Measurements from ENCODE around the gene TMX1.

DNA sequence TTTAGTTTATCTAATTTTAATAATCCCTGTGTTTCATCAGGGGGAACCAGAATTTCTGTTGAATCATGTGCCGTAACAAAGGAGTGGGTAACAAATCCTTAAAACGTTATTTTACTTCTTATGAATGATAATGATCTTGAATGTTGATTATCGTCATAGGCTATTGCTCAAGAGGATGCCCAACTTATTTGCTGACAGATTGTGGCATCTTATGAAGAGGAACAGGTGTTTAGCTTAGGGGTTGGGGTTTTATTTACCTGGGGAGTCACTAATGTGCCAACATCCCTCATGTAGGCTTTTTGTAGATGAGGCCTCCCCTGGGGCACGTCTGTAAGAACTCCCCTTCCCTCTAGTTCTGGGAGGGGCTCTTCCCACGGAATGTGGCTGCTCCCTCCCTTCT lies 32.4 kb upstream of the TMX1 start:
- TF ChIP-seq, protein P1, sequence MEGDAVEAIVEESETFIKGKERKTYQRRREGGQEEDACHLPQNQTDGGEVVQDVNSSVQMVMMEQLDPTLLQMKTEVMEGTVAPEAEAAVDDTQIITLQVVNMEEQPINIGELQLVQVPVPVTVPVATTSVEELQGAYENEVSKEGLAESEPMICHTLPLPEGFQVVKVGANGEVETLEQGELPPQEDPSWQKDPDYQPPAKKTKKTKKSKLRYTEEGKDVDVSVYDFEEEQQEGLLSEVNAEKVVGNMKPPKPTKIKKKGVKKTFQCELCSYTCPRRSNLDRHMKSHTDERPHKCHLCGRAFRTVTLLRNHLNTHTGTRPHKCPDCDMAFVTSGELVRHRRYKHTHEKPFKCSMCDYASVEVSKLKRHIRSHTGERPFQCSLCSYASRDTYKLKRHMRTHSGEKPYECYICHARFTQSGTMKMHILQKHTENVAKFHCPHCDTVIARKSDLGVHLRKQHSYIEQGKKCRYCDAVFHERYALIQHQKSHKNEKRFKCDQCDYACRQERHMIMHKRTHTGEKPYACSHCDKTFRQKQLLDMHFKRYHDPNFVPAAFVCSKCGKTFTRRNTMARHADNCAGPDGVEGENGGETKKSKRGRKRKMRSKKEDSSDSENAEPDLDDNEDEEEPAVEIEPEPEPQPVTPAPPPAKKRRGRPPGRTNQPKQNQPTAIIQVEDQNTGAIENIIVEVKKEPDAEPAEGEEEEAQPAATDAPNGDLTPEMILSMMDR (IDR thresholded peaks at IDR 0.05 in 2 of 3, conservative IDR thresholded peaks at IDR 0.05 in 1 of 3; ENCODE audit: borderline replicate concordance in 1 of 3, insufficient read depth in 1 of 3, low read depth in 2 of 3, low read length in 2 of 3) = no peak
- TF ChIP-seq POLR2AphosphoS5 (IDR thresholded peaks at IDR 0.05; ENCODE audit: low read depth, low read length) = no peak
- TF ChIP-seq RAD21 (IDR thresholded peaks at IDR 0.05; ENCODE audit: low read depth) = no peak
- TF ChIP-seq CBX3 (IDR thresholded peaks at IDR 0.05; ENCODE audit: low read depth) = no peak
- TF ChIP-seq, protein P2, sequence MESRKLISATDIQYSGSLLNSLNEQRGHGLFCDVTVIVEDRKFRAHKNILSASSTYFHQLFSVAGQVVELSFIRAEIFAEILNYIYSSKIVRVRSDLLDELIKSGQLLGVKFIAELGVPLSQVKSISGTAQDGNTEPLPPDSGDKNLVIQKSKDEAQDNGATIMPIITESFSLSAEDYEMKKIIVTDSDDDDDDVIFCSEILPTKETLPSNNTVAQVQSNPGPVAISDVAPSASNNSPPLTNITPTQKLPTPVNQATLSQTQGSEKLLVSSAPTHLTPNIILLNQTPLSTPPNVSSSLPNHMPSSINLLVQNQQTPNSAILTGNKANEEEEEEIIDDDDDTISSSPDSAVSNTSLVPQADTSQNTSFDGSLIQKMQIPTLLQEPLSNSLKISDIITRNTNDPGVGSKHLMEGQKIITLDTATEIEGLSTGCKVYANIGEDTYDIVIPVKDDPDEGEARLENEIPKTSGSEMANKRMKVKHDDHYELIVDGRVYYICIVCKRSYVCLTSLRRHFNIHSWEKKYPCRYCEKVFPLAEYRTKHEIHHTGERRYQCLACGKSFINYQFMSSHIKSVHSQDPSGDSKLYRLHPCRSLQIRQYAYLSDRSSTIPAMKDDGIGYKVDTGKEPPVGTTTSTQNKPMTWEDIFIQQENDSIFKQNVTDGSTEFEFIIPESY (IDR thresholded peaks at IDR 0.05; ENCODE audit: extremely low read depth, insufficient replicate concordance, low read length) = no peak
- no peak for TF ChIP-seq YY1 (IDR thresholded peaks at IDR 0.05; ENCODE audit: extremely low read depth, insufficient replicate concordance, low read depth, low read length)
- TF ChIP-seq, protein P3, sequence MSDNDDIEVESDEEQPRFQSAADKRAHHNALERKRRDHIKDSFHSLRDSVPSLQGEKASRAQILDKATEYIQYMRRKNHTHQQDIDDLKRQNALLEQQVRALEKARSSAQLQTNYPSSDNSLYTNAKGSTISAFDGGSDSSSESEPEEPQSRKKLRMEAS (IDR thresholded peaks at IDR 0.05) = no peak
- TF ChIP-seq, protein P4, sequence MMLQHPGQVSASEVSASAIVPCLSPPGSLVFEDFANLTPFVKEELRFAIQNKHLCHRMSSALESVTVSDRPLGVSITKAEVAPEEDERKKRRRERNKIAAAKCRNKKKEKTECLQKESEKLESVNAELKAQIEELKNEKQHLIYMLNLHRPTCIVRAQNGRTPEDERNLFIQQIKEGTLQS (IDR thresholded peaks at IDR 0.05) = no peak
- TF ChIP-seq SP1 (IDR thresholded peaks at IDR 0.05; ENCODE audit: low read depth) = no peak
- TF ChIP-seq ZNF274 (IDR thresholded peaks at IDR 0.05; ENCODE audit: low read depth, low read length) = no peak
- no peak for TF ChIP-seq POLR2A (IDR thresholded peaks at IDR 0.05; ENCODE audit: borderline replicate concordance, extremely low read depth, insufficient read depth, insufficient read length)
- no peak for TF ChIP-seq ELF1 (IDR thresholded peaks at IDR 0.05; ENCODE audit: borderline replicate concordance, low read depth)
- no peak for TF ChIP-seq EGR1 (IDR thresholded peaks at IDR 0.05; ENCODE audit: low read depth)
